H1 (cell line): ENCODE data around the gene RPS19. TPM values are rescaled to one million over a fixed set of nuclear protein-coding genes. Genes with fewer than 3 reads are reported as not detected.

Experiments used
- CTCF ChIA-PET: fragments of 300-600 bp; sonication (Branson Sonifier 250); formaldehyde crosslinking; loops from one replicate; lab custom pipeline; 2021; ENCODE audit not compliant: partially characterized antibody; lab: Charles Lee
- POLR2A ChIA-PET: fragments of 300-600 bp; sonication (Branson Sonifier 250); formaldehyde crosslinking; loops from one replicate; lab custom pipeline; 2021; ENCODE audit warnings: inconsistent platforms; ENCODE audit not compliant: partially characterized antibody; lab: Charles Lee
- DNase-seq, 2 experiments: peaks; one replicate each; pipeline versions ENCODE4 v3.0.0 to v3.0.0-alpha.2; 2010 to 2022; ENCODE audit warnings: low spot score in 2 of 2, low read depth in 1 of 2, mixed read lengths in 1 of 2
- FAIRE-seq: peaks from 2 replicates; lab custom pipeline; 2011; peaks lifted over from hg19 to GRCh38; lab: Jason Lieb, UNC
- H2AFZ ChIP-seq: 2 replicates; pipeline ENCODE4 v1.8.1; 2012; ENCODE audit warnings: low read length, inconsistent platforms
- H2AK5ac ChIP-seq: 2 replicates; pipeline ENCODE4 v1.6.1; 2013; ENCODE audit warnings: low read depth, low read length
- H2BK120ac ChIP-seq: replicated peaks from 2 replicates; pipeline ENCODE3; 2013; ENCODE audit warnings: low read depth, low read length, inconsistent platforms
- H2BK12ac ChIP-seq: 2 replicates; pipeline ENCODE4 v1.6.1; 2013; ENCODE audit warnings: low read depth, low read length
- H2BK15ac ChIP-seq: 2 replicates; pipeline ENCODE4 v1.6.1; 2013; ENCODE audit warnings: low read length
- H2BK20ac ChIP-seq: 2 replicates; pipeline ENCODE4 v1.6.1; 2013; ENCODE audit warnings: low read length
- H2BK5ac ChIP-seq: 2 replicates; pipeline ENCODE4 v1.6.1; 2013; ENCODE audit warnings: low read depth, low read length
- H3K14ac ChIP-seq: 2 replicates; pipeline ENCODE4 v1.6.1; 2013; ENCODE audit warnings: inconsistent platforms; ENCODE audit not compliant: insufficient read length
- H3K18ac ChIP-seq: 2 replicates; pipeline ENCODE4 v1.6.1; 2013; ENCODE audit warnings: low read length; ENCODE audit errors: extremely low read depth
- H3K23ac ChIP-seq: 2 replicates; pipeline ENCODE4 v1.6.1; 2013; ENCODE audit warnings: inconsistent platforms; ENCODE audit not compliant: insufficient read length
- H3K23me2 ChIP-seq: 2 replicates; pipeline ENCODE4 v1.6.1; 2013; ENCODE audit warnings: low read depth, low read length
- H3K27ac ChIP-seq: 2 replicates; pipeline ENCODE4 v1.6.1; 2011; ENCODE audit warnings: low read depth, low read length, inconsistent platforms
- H3K27me3 ChIP-seq, 4 experiments: replicated peaks in 1 of 4; 1 replicate in 1 of 4; 2 replicates in 3 of 4; pipeline versions ENCODE4 v1.6.1 to v1.8.1; 2011 to 2013; ENCODE audit warnings: low read length in 3 of 4, mild to moderate bottlenecking in 3 of 4, inconsistent platforms in 2 of 4, mixed read lengths in 2 of 4, moderate library complexity in 1 of 4; ENCODE audit not compliant: control insufficient read depth in 3 of 4, insufficient read depth in 3 of 4; ENCODE audit errors: extremely low read depth in 1 of 4
- H3K36me3 ChIP-seq, 4 experiments: 2 replicates each; pipeline versions ENCODE4 v1.6.1 to v1.8.1; 2011 to 2013; ENCODE audit warnings: mild to moderate bottlenecking in 4 of 4, low read length in 3 of 4, moderate library complexity in 2 of 4, control low read depth in 1 of 4, inconsistent platforms in 1 of 4; ENCODE audit not compliant: insufficient read depth in 4 of 4, control insufficient read depth in 2 of 4
- H3K4ac ChIP-seq: replicated peaks from 2 replicates; pipeline ENCODE3; 2013; ENCODE audit warnings: low read length, low read depth, mixed read lengths, inconsistent platforms; ENCODE audit not compliant: insufficient read length
- H3K4me1 ChIP-seq, 4 experiments: replicated peaks in 1 of 4; 1 replicate in 1 of 4; 2 replicates in 3 of 4; pipeline versions ENCODE4 v1.6.1 to v1.8.1; 2011 to 2013; ENCODE audit warnings: low read length in 3 of 4, inconsistent platforms in 2 of 4, mixed read lengths in 1 of 4; ENCODE audit not compliant: insufficient read depth in 4 of 4, control insufficient read depth in 3 of 4
- H3K4me2 ChIP-seq, 2 experiments: 2 replicates each; pipeline versions ENCODE4 v1.6.1 to v1.8.1; 2011 to 2013; ENCODE audit warnings: low read depth in 2 of 2, low read length in 2 of 2, control low read depth in 1 of 2, inconsistent platforms in 1 of 2, mild to moderate bottlenecking in 1 of 2; ENCODE audit not compliant: insufficient read depth in 1 of 2
- H3K4me3 ChIP-seq, 4 experiments: fragments of 200-600, 300-600 bp in 1 of 4; sonication (generic), shearing (Covaris generic), sonication (Bioruptor Twin) in 1 of 4; 2 replicates each; pipeline versions ENCODE4 v1.5.1 to v1.8.1; 2011 to 2016; ENCODE audit warnings: low read length in 4 of 4, low read depth in 3 of 4, control low read depth in 2 of 4, inconsistent platforms in 2 of 4, mild to moderate bottlenecking in 2 of 4, mixed read lengths in 1 of 4, moderate library complexity in 1 of 4; ENCODE audit not compliant: insufficient read depth in 2 of 4; ENCODE audit errors: extremely low read depth in 1 of 4
- H3K56ac ChIP-seq: replicated peaks from 2 replicates; pipeline ENCODE3; 2013; ENCODE audit warnings: low read depth, mild to moderate bottlenecking, mixed read lengths, low read length, inconsistent platforms; ENCODE audit not compliant: insufficient read length
- H3K79me1 ChIP-seq: 2 replicates; pipeline ENCODE4 v1.6.1; 2013; ENCODE audit warnings: low read depth, low read length, control low read depth
- H3K79me2 ChIP-seq, 2 experiments: 2 replicates each; pipeline versions ENCODE4 v1.6.1 to v1.8.1; 2012 to 2013; ENCODE audit warnings: low read length in 2 of 2, mild to moderate bottlenecking in 2 of 2, inconsistent platforms in 1 of 2; ENCODE audit not compliant: insufficient read depth in 2 of 2, control insufficient read depth in 1 of 2
- H3K9ac ChIP-seq, 4 experiments: replicated peaks in 1 of 4; 1 replicate in 1 of 4; 2 replicates in 3 of 4; pipeline versions ENCODE4 v1.6.1 to v1.8.1; 2011 to 2013; ENCODE audit warnings: low read depth in 3 of 4, low read length in 3 of 4, control low read depth in 2 of 4, mild to moderate bottlenecking in 2 of 4, moderate library complexity in 2 of 4, inconsistent platforms in 1 of 4; ENCODE audit errors: extremely low read depth in 1 of 4
- H3K9me3 ChIP-seq, 2 experiments: 2 replicates each; pipeline versions ENCODE4 v1.6.1 to v1.8.1; 2012 to 2013; ENCODE audit warnings: mild to moderate bottlenecking in 2 of 2, moderate library complexity in 2 of 2, control low read depth in 1 of 2, inconsistent platforms in 1 of 2, low read depth in 1 of 2, low read length in 1 of 2, mixed read lengths in 1 of 2; ENCODE audit not compliant: insufficient read depth in 2 of 2
- H4K20me1 ChIP-seq, 2 experiments: replicated peaks in 1 of 2; 2 replicates each; pipeline versions ENCODE3 to v1.8.1; 2011 to 2013; ENCODE audit warnings: inconsistent platforms in 2 of 2, low read length in 2 of 2, mild to moderate bottlenecking in 1 of 2; ENCODE audit not compliant: insufficient read depth in 2 of 2, control insufficient read depth in 1 of 2
- H4K5ac ChIP-seq: 2 replicates; pipeline ENCODE4 v1.6.1; 2013; ENCODE audit warnings: low read length, low read depth, mixed read lengths, inconsistent platforms; ENCODE audit not compliant: insufficient read length
- H4K8ac ChIP-seq: 2 replicates; pipeline ENCODE4 v1.8.0; 2013; ENCODE audit warnings: mild to moderate bottlenecking, moderate library complexity, low read length, inconsistent platforms; ENCODE audit not compliant: insufficient read depth; ENCODE audit errors: extremely low read depth
- H4K91ac ChIP-seq: replicated peaks from 2 replicates; pipeline ENCODE3; 2013; ENCODE audit warnings: low read length, mixed read lengths, inconsistent platforms; ENCODE audit not compliant: insufficient read length
- ATF3 ChIP-seq: IDR thresholded peaks from 2 replicates; pipeline ENCODE4 v1.6.1; 2011; ENCODE audit warnings: low read depth, mild to moderate bottlenecking, low read length; ENCODE audit not compliant: insufficient read depth
- HDAC2 ChIP-seq, 2 experiments: fragments of 300-600 bp in 1 of 2; sonication (generic) in 1 of 2; IDR thresholded peaks; 2 replicates each; pipeline ENCODE4 v1.6.1; 2011 to 2012; ENCODE audit warnings: low read depth in 2 of 2, low read length in 2 of 2, mild to moderate bottlenecking in 2 of 2, moderate library complexity in 2 of 2, borderline replicate concordance in 1 of 2, inconsistent platforms in 1 of 2
- KDM1A ChIP-seq: fragments of 200-600, 300-600 bp; sonication (generic); IDR thresholded peaks from 2 replicates; pipeline ENCODE4 v1.7.1; 2016; ENCODE audit warnings: mild to moderate bottlenecking, low read length, borderline replicate concordance
- POLR2AphosphoS5 ChIP-seq: IDR thresholded peaks from 2 replicates; pipeline ENCODE4 v1.6.1; 2011; ENCODE audit warnings: low read depth, low read length
- RFX5 ChIP-seq: IDR thresholded peaks from 2 replicates; pipeline ENCODE4 v1.6.1; 2011; ENCODE audit warnings: low read depth, low read length, improper control_type of control experiment, borderline replicate concordance
- RNF2 ChIP-seq: fragments of 200-900, 300-1000 bp; sonication (generic); IDR thresholded peaks from 2 replicates; pipeline ENCODE4 v1.7.1; 2016; ENCODE audit warnings: borderline replicate concordance, low read depth, mild to moderate bottlenecking, antibody characterized with exemption, low read length; ENCODE audit not compliant: poor library complexity, severe bottlenecking; ENCODE audit errors: missing control alignments
- SP2 ChIP-seq: IDR thresholded peaks from 2 replicates; pipeline ENCODE4 v1.6.1; 2012; ENCODE audit warnings: mild to moderate bottlenecking, low read length, inconsistent platforms
- SP4 ChIP-seq: IDR thresholded peaks from 2 replicates; pipeline ENCODE4 v1.6.1; 2012; ENCODE audit warnings: low read length, inconsistent platforms
- USF2 ChIP-seq: IDR thresholded peaks from 2 replicates; pipeline ENCODE4 v1.6.1; 2011; ENCODE audit warnings: low read length, improper control_type of control experiment
- WGBS, 2 experiments: shearing (Covaris generic) in 1 of 2; methylation state at CpG; one replicate each; pipeline versions ENCODE4 v1.1.6 to v1.1.7; 2013 to 2015; ENCODE audit warnings: low lambda C conversion rate in 2 of 2, mixed read lengths in 2 of 2, inconsistent platforms in 1 of 2, low coverage in 1 of 2, missing lambda C conversion rate in 1 of 2; ENCODE audit not compliant: insufficient replicate concordance in 2 of 2, insufficient coverage in 1 of 2, insufficient read length in 1 of 2; ENCODE audit errors: extremely low coverage in 1 of 2, missing lambda C conversion rate in 1 of 2; 5-methylcytosine and 5-hydroxymethylcytosine counted together
- polyA plus RNA-seq, 7 experiments: library from polyadenylated mRNA; depleted of rRNA in 3 of 7; stranded (reverse) in 5 of 7; unstranded in 2 of 7; fragments of >200 nt in 5 of 7; fragments of 200-250 nt in 2 of 7; gene quantifications; 1 replicate in 5 of 7; 2 replicates in 1 of 7; 4 replicates in 1 of 7; pipeline versions ENCODE4 v1.2.1 to v1.2.3, GENCODE V29; 2011 to 2013; ENCODE audit warnings: missing spikeins in 2 of 7, mixed read lengths in 2 of 7
- total RNA-seq: library from RNA; stranded (reverse); fragmentation: NEBNext Ultra II Directional; extraction: Animal tissue kit (Norgen Biotek cat#: 25700); gene quantifications from 2 replicates; pipeline ENCODE4 v1.2.1, GENCODE V29; 2021

RPS19 gene
- total and polyA plus RNA-seq, 2 of the 8 experiments (the other 6 are each of a cell fraction or from before 2014, with no cell fraction given): 2,817 to 5,751 TPM

DNA sequence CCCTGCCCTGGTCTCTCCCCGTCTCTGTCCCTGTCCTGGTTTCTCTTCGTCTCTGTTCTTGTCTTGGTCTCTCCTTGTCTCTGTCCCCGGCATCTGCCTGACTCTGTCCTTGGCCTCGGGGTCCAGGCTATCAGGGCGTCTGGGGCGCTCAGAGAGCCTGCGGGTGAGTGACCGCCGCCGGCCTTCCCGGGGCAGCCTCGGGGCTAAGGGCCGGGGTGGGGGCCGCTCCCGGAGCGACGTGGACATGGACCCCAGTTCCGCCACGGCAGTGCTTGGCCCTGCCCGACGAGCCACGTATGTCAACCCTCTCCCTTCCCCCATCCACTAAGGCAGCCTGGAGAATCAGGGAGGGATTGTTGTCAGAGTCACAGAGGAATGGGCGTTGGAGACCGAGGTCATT, 37.8 kb downstream of the RPS19 start:
- Histone ChIP-seq H3K56ac (no peak overlapping the region), H3K23me2 (no peaks in the 10 kb centered on the region), H3K9me3 (no peaks in the 10 kb centered on the region), H3K14ac (no peak overlapping the region), H3K79me1 (no peaks in the 10 kb centered on the region), H4K20me1 (peaks cover 0 to 3% of the 10 kb centered on the region in 2 experiments), H3K36me3 (peaks cover 6 to 12% (median 7%) of the 10 kb centered on the region in 4 experiments; a peak in 5 of 8 replicates), H2BK20ac (no peak overlapping the region), H4K91ac (no peak overlapping the region), H2BK120ac (no peak overlapping the region), H2BK15ac (no peak overlapping the region), H3K23ac (no peak overlapping the region), H3K79me2 (no peaks in the 10 kb centered on the region), H3K4me3 (no peak overlapping the region), H2BK5ac (no peak overlapping the region), H3K18ac (no peak overlapping the region), H3K4ac (no peak overlapping the region), H4K5ac (no peak overlapping the region), H3K27ac (no peak overlapping the region), H3K9ac (no peak overlapping the region), H2AK5ac (no peak overlapping the region), H3K4me1 (peaks cover 0 to 5% (median 1%) of the 10 kb centered on the region in 4 experiments; a peak in 1 of 7 replicates), H3K4me2 (no peak overlapping the region), H3K27me3 (no peaks in the 10 kb centered on the region), H2BK12ac (no peak overlapping the region), H2AFZ (no peak overlapping the region), H4K8ac (no peak overlapping the region; the same call in 1 of the 2 replicates)
- FAIRE-seq (no peak), DNase-seq (no peak)
- 92% methylated on average over 13 of the region's 24 CpGs; no CpG with 5 or more reads in 1 of the 2 experiments for WGBS, 2 experiments
- ChIA-PET POLR2A (interaction anchor here (0.6 to 3.3 kb wide), 8 partner anchors 8 to 37 kb away, joined by 3 to 10 read pairs (median 4); no protein-coding TSS in a partner anchor), CTCF (interaction anchor here (0.8 to 1.2 kb wide), 3 partner anchors 12 to 33 kb away, joined by 3 read pairs; partner anchors contain the start of gene ARHGEF1)
- TF ChIP-seq POLR2AphosphoS5: no peak
- TF ChIP-seq SP4: no peak
- no peak for TF ChIP-seq HDAC2 (IDR thresholded peaks at IDR 0.05; ENCODE audit: borderline replicate concordance in 1 of 2, low read depth in 2 of 2, low read length in 2 of 2)
- TF ChIP-seq RFX5: no peak
- no peak for TF ChIP-seq USF2
- no peak for TF ChIP-seq RNF2
- no peak for TF ChIP-seq SP2
- TF ChIP-seq KDM1A: no peak
- TF ChIP-seq ATF3: no peak
